Amygdala (tissue), 56 donors: Measurements from ENCODE around the gene ZNF273.

Experiments
- DNase-seq, 56 donors: peaks; one replicate each; lab custom pipeline; 2025; lab: John Stamatoyannopoulos, UW

ZNF273 gene

GRCh38 chr7:64876792-64877713 is 26.0 kb upstream of the ZNF273 start:
- DNase-seq = peak in 54 of 56 donors; percentile 9 to 83 (median 52)

GRCh38 chr7:64877714-64878610 is 25.1 kb upstream of the ZNF273 start:
- DNase-seq = no peak

- no peak for DNase-seq
Observed at GRCh38 chr7:64878684-64879083, 24.4 kb upstream of the ZNF273 start.

GRCh38 chr7:64879086-64879730 is 23.9 kb upstream of the ZNF273 start:
- DNase-seq = no peak

GRCh38 chr7:64879800-64880199 is 23.3 kb upstream of the ZNF273 start:
- no peak for DNase-seq

GRCh38 chr7:64880322-64881297 is 22.5 kb upstream of the ZNF273 start:
- DNase-seq = no peak

- no peak for DNase-seq
Observed at GRCh38 chr7:64881461-64882287, 21.4 kb upstream of the ZNF273 start.

- DNase-seq = peak in 44 of 56 donors; percentile 9 to 80 (median 51)
Observed at GRCh38 chr7:64882341-64883112, 20.5 kb upstream of the ZNF273 start.

GRCh38 chr7:64883113-64883905 is 19.8 kb upstream of the ZNF273 start:
- DNase-seq = no peak

- DNase-seq = no peak
Observed at GRCh38 chr7:64884085-64884912, 18.8 kb upstream of the ZNF273 start.

- no peak for DNase-seq
Observed at GRCh38 chr7:64884913-64885370, 18.1 kb upstream of the ZNF273 start.

GRCh38 chr7:64885520-64886240 is 17.4 kb upstream of the ZNF273 start:
- DNase-seq = no peak

- DNase-seq = no peak
Observed at GRCh38 chr7:64886956-64887545, 16.0 kb upstream of the ZNF273 start.

GRCh38 chr7:64887756-64888508 is 15.1 kb upstream of the ZNF273 start:
- DNase-seq = peak in 10 of 56 donors; percentile 8 to 37 (median 20)
